Neural cell (in vitro differentiated cells): Measurements from ENCODE around the gene RSU1. TPM values are rescaled to one million over a fixed set of nuclear protein-coding genes. Genes with fewer than 3 reads are reported as not detected.

Experiments
- H2AFZ ChIP-seq: fragments of 200-600, 300-800 bp; sonication (generic), shearing (Covaris generic); 2 replicates; pipeline ENCODE4 v1.6.0; 2014; ENCODE audit warnings: low read depth, mild to moderate bottlenecking, antibody characterized with exemption, low read length, moderate library complexity
- H3F3A ChIP-seq: fragments of 200-600 bp; shearing (Covaris generic); 2 replicates; pipeline ENCODE4 v1.6.1; 2016; ENCODE audit warnings: mild to moderate bottlenecking, moderate library complexity, mixed read lengths, antibody characterized with exemption, low read length; ENCODE audit not compliant: insufficient read depth, poor library complexity, severe bottlenecking
- H3K27ac ChIP-seq: fragments of 200-600, 300-800 bp; sonication (generic), shearing (Covaris generic); 2 replicates; pipeline ENCODE4 v1.5.1; 2014; ENCODE audit warnings: mild to moderate bottlenecking, low read length, moderate library complexity
- H3K27me3 ChIP-seq: fragments of 300-800, 200-600 bp; sonication (generic), shearing (Covaris generic); 2 replicates; pipeline ENCODE4 v1.6.0; 2014; ENCODE audit warnings: mild to moderate bottlenecking, low read depth, low read length, moderate library complexity; ENCODE audit not compliant: insufficient read depth
- H3K36me3 ChIP-seq: fragments of 300-800, 200-600 bp; sonication (generic), shearing (Covaris generic); 2 replicates; pipeline ENCODE4 v1.5.1; 2014; ENCODE audit warnings: mild to moderate bottlenecking, antibody characterized with exemption, low read length, moderate library complexity; ENCODE audit not compliant: insufficient read depth
- H3K4me2 ChIP-seq: fragments of 300-800, 200-600 bp; sonication (generic), shearing (Covaris generic); 2 replicates; pipeline ENCODE4 v1.6.0; 2014; ENCODE audit warnings: mild to moderate bottlenecking, low read length
- H3K4me3 ChIP-seq: fragments of 300-800, 200-600 bp; sonication (generic), shearing (Covaris generic); 2 replicates; pipeline ENCODE4 v1.5.1; 2014; ENCODE audit warnings: mild to moderate bottlenecking, low read length, moderate library complexity
- H3K79me2 ChIP-seq: fragments of 200-600 bp; shearing (Covaris generic); replicated peaks from 2 replicates; pipeline ENCODE4 v1.6.0; 2014; ENCODE audit warnings: mild to moderate bottlenecking, low read length, moderate library complexity; ENCODE audit not compliant: insufficient read depth
- H3K9ac ChIP-seq: fragments of 300-800, 200-600 bp; sonication (generic), shearing (Covaris generic); 2 replicates; pipeline ENCODE4 v1.6.1; 2016; ENCODE audit warnings: mild to moderate bottlenecking, low read length, mixed read lengths
- H3K9me2 ChIP-seq: fragments of 200-600 bp; shearing (Covaris generic); 2 replicates; pipeline ENCODE4 v1.6.1; 2016; ENCODE audit warnings: mild to moderate bottlenecking, low read length, mixed read lengths; ENCODE audit not compliant: insufficient read depth
- H3K9me3 ChIP-seq: fragments of 200-600, 300-800 bp; sonication (generic), shearing (Covaris generic); 2 replicates; pipeline ENCODE4 v1.6.1; 2016; ENCODE audit warnings: mild to moderate bottlenecking, mixed run types, low read length, moderate library complexity, mixed read lengths
- H4K20me1 ChIP-seq: fragments of 200-600 bp; shearing (Covaris generic); 2 replicates; pipeline ENCODE4 v1.6.1; 2016; ENCODE audit warnings: mild to moderate bottlenecking, mixed run types; ENCODE audit not compliant: insufficient read depth
- CTCF ChIP-seq: fragments of 450-650 bp; IDR thresholded peaks from 2 replicates; pipeline ENCODE4 v1.5.1; 2014; ENCODE audit warnings: antibody characterized with exemption, mild to moderate bottlenecking, moderate library complexity; ENCODE audit not compliant: poor library complexity, severe bottlenecking
- EP300 ChIP-seq: fragments of 450-650 bp; conservative IDR thresholded peaks from 2 replicates; pipeline ENCODE4 v1.6.1; 2014; ENCODE audit warnings: antibody characterized with exemption, mild to moderate bottlenecking, moderate library complexity; ENCODE audit not compliant: poor library complexity, severe bottlenecking
- EZH2 ChIP-seq: fragments of 200-600, 300-800 bp; shearing (Covaris generic), sonication (generic); IDR thresholded peaks from 2 replicates; pipeline ENCODE4 v1.6.1; 2014; ENCODE audit warnings: antibody characterized with exemption, low read length, borderline replicate concordance, mild to moderate bottlenecking; ENCODE audit not compliant: insufficient read depth, poor library complexity, severe bottlenecking
- MXI1 ChIP-seq: fragments of 450-650 bp; conservative IDR thresholded peaks from 2 replicates; pipeline ENCODE4 v1.6.1; 2014; ENCODE audit warnings: antibody characterized with exemption, mild to moderate bottlenecking; ENCODE audit not compliant: poor library complexity, severe bottlenecking
- POLR2AphosphoS5 ChIP-seq: IDR thresholded peaks from 2 replicates; pipeline ENCODE4 v1.6.1; 2012
- RAD21 ChIP-seq: fragments of 450-650 bp; conservative IDR thresholded peaks from 2 replicates; pipeline ENCODE4 v1.6.1; 2014; ENCODE audit warnings: antibody characterized with exemption, mild to moderate bottlenecking, moderate library complexity
- REST ChIP-seq: IDR thresholded peaks from 2 replicates; pipeline ENCODE4 v1.6.1; 2012; ENCODE audit warnings: borderline replicate concordance
- SMC3 ChIP-seq: fragments of 450-650 bp; conservative IDR thresholded peaks from 2 replicates; pipeline ENCODE4 v1.6.1; 2014; ENCODE audit warnings: antibody characterized with exemption, mild to moderate bottlenecking, moderate library complexity; ENCODE audit not compliant: poor library complexity
- TAF1 ChIP-seq: IDR thresholded peaks from 2 replicates; pipeline ENCODE4 v1.6.1; 2012; ENCODE audit warnings: low read depth
- polyA plus RNA-seq: library from polyadenylated mRNA; depleted of rRNA; stranded (reverse); fragments of >200 nt; gene quantifications from 2 replicates; pipeline ENCODE4 v1.2.3, GENCODE V29; 2014

Gene RSU1
- polyA plus RNA-seq, 1 donor from 2014 or later: 18.7 TPM

- H3K27ac ChIP-seq: no peak overlapping the region
- H4K20me1 ChIP-seq: no peaks in the 10 kb centered on the region
Observed at GRCh38 chr10:16770670-16771069, 46.6 kb downstream of the RSU1 start.

GRCh38 chr10:16770141-16770540 is 47.1 kb downstream of the RSU1 start:
- no peaks in the 10 kb centered on the region for H3F3A ChIP-seq
- H3K9me2 ChIP-seq: no peaks in the 10 kb centered on the region
- H3K4me3 ChIP-seq: no peak overlapping the region
- H3K9me3 ChIP-seq: no peaks in the 10 kb centered on the region
- no peaks in the 10 kb centered on the region for H3K27me3 ChIP-seq
- no peaks in the 10 kb centered on the region for H3K79me2 ChIP-seq
- no peak overlapping the region for H3K4me2 ChIP-seq
- no peaks in the 10 kb centered on the region for H3K36me3 ChIP-seq
- H3K9ac ChIP-seq: no peak overlapping the region
- no peak overlapping the region for H3K27ac ChIP-seq
- no peaks in the 10 kb centered on the region for H4K20me1 ChIP-seq
- no peak overlapping the region for H2AFZ ChIP-seq
- TF ChIP-seq TAF1: no peak
- TF ChIP-seq CTCF: no peak
- TF ChIP-seq EZH2: no peak
- no peak for TF ChIP-seq MXI1
- no peak for TF ChIP-seq EP300
- TF ChIP-seq POLR2AphosphoS5: no peak
- no peak for TF ChIP-seq RAD21

More at GRCh38 chr10:16770670-16771069, 46.6 kb downstream of the RSU1 start:
- TF ChIP-seq POLR2AphosphoS5 (no peak), EP300 (no peak), SMC3 (no peak), REST (no peak), MXI1 (no peak), TAF1 (no peak), EZH2 (no peak), CTCF (no peak), RAD21 (no peak)
- Histone ChIP-seq H3F3A (no peaks in the 10 kb centered on the region), H3K79me2 (no peaks in the 10 kb centered on the region), H3K4me2 (no peak overlapping the region), H3K4me3 (no peak overlapping the region), H3K9me3 (no peaks in the 10 kb centered on the region), H3K36me3 (no peaks in the 10 kb centered on the region), H3K9me2 (no peaks in the 10 kb centered on the region), H3K27me3 (no peaks in the 10 kb centered on the region), H3K9ac (no peak overlapping the region), H2AFZ (no peak overlapping the region)
